ENCODE results near the gene CCDC28A.

CCDC28A gene

GRCh38 chr6:138757136-138757535 lies 16.4 kb upstream of the CCDC28A start:
- H3K9me3 ChIP-seq (ENCODE audit: control insufficient read depth, low read length), result no peaks in the 10 kb centered on the region
- no peaks in the 10 kb centered on the region for H3K27me3 ChIP-seq (ENCODE audit: control insufficient read depth, insufficient read depth, low read length, poor library complexity, severe bottlenecking)
- H3K4me3 ChIP-seq (ENCODE audit: insufficient read depth, low read depth, low read length), result no peak overlapping the region
- no peaks in the 10 kb centered on the region for H3K4me1 ChIP-seq (ENCODE audit: control insufficient read depth, insufficient read depth, low read length)
- 87 to 93% methylated on average over 2 to 4 of the region's 4 CpGs for WGBS, 2 experiments
- no peak overlapping the region for H3K27ac ChIP-seq (ENCODE audit: insufficient read depth, low read depth, low read length, poor library complexity, severe bottlenecking)
- H3K36me3 ChIP-seq (ENCODE audit: control insufficient read depth, insufficient read depth, low read length), result no peaks in the 10 kb centered on the region

GRCh38 chr6:138765896-138766655 lies 7.5 kb upstream of the CCDC28A start:
- Histone ChIP-seq H3K27ac (ENCODE audit: insufficient read depth, low read depth, low read length, poor library complexity, severe bottlenecking) (no peak overlapping the region), H3K4me3 (ENCODE audit: insufficient read depth, low read depth, low read length) (no peak overlapping the region), H3K36me3 (ENCODE audit: control insufficient read depth, insufficient read depth, low read length) (no peaks in the 10 kb centered on the region), H3K4me1 (ENCODE audit: control insufficient read depth, insufficient read depth, low read length) (no peaks in the 10 kb centered on the region), H3K27me3 (ENCODE audit: control insufficient read depth, insufficient read depth, low read length, poor library complexity, severe bottlenecking) (no peaks in the 10 kb centered on the region), H3K9me3 (ENCODE audit: control insufficient read depth, low read length) (no peaks in the 10 kb centered on the region)
- 91 to 95% methylated on average over 3 of the region's 3 CpGs for WGBS, 2 experiments

- Histone ChIP-seq H3K27me3 (ENCODE audit: control insufficient read depth, insufficient read depth, low read length, poor library complexity, severe bottlenecking) (no peaks in the 10 kb centered on the region), H3K9me3 (ENCODE audit: control insufficient read depth, low read length) (no peaks in the 10 kb centered on the region), H3K4me3 (ENCODE audit: insufficient read depth, low read depth, low read length) (no peak overlapping the region), H3K4me1 (ENCODE audit: control insufficient read depth, insufficient read depth, low read length) (no peaks in the 10 kb centered on the region), H3K36me3 (ENCODE audit: control insufficient read depth, insufficient read depth, low read length) (no peaks in the 10 kb centered on the region), H3K27ac (ENCODE audit: insufficient read depth, low read depth, low read length, poor library complexity, severe bottlenecking) (no peak overlapping the region)
- WGBS, 2 experiments, result 93 to 95% methylated on average over 6 of the region's 6 CpGs
Measured at GRCh38 chr6:138769102-138769676, 4.4 kb upstream of the CCDC28A start.

- no peaks in the 10 kb centered on the region for H3K9me3 ChIP-seq (ENCODE audit: control insufficient read depth, low read length)
- no peaks in the 10 kb centered on the region for H3K27me3 ChIP-seq (ENCODE audit: control insufficient read depth, insufficient read depth, low read length, poor library complexity, severe bottlenecking)
- H3K4me3 ChIP-seq (ENCODE audit: insufficient read depth, low read depth, low read length), result peak overlapping the region; percentile 73
- H3K4me1 ChIP-seq (ENCODE audit: control insufficient read depth, insufficient read depth, low read length), result no peaks in the 10 kb centered on the region
- H3K36me3 ChIP-seq (ENCODE audit: control insufficient read depth, insufficient read depth, low read length), result no peaks in the 10 kb centered on the region
- no peak overlapping the region for H3K27ac ChIP-seq (ENCODE audit: insufficient read depth, low read depth, low read length, poor library complexity, severe bottlenecking)
- WGBS, 2 experiments, result 32 to 39% methylated on average over 5 to 7 of the region's 8 CpGs
Measured at GRCh38 chr6:138772596-138773176, 883 bp upstream of the CCDC28A start.

GRCh38 chr6:138774370-138774769 lies 801 bp downstream of the CCDC28A start:
- no peak overlapping the region for H3K27ac ChIP-seq (ENCODE audit: insufficient read depth, low read depth, low read length, poor library complexity, severe bottlenecking)

GRCh38 chr6:138776659-138777058 lies 3.1 kb downstream of the CCDC28A start:
- no peak overlapping the region for H3K27ac ChIP-seq (ENCODE audit: insufficient read depth, low read depth, low read length, poor library complexity, severe bottlenecking)
- no peaks in the 10 kb centered on the region for H3K4me1 ChIP-seq (ENCODE audit: control insufficient read depth, insufficient read depth, low read length)
- no peaks in the 10 kb centered on the region for H3K27me3 ChIP-seq (ENCODE audit: control insufficient read depth, insufficient read depth, low read length, poor library complexity, severe bottlenecking)
- H3K9me3 ChIP-seq (ENCODE audit: control insufficient read depth, low read length), result no peaks in the 10 kb centered on the region
- no peaks in the 10 kb centered on the region for H3K36me3 ChIP-seq (ENCODE audit: control insufficient read depth, insufficient read depth, low read length)
- no peak overlapping the region for H3K4me3 ChIP-seq (ENCODE audit: insufficient read depth, low read depth, low read length)
- 100% methylated on average over 1 of the region's 1 CpG; no CpG with 5 or more reads in 1 of the 2 experiments for WGBS, 2 experiments

More at GRCh38 chr6:138774370-138774769, 801 bp downstream of the CCDC28A start:
- Histone ChIP-seq H3K27me3 (ENCODE audit: control insufficient read depth, insufficient read depth, low read length, poor library complexity, severe bottlenecking) (no peaks in the 10 kb centered on the region), H3K4me3 (ENCODE audit: insufficient read depth, low read depth, low read length) (peak overlapping the region; percentile 73), H3K9me3 (ENCODE audit: control insufficient read depth, low read length) (no peaks in the 10 kb centered on the region), H3K4me1 (ENCODE audit: control insufficient read depth, insufficient read depth, low read length) (no peaks in the 10 kb centered on the region), H3K36me3 (ENCODE audit: control insufficient read depth, insufficient read depth, low read length) (no peaks in the 10 kb centered on the region)
- WGBS, 2 experiments, result 55 to 73% methylated on average over 3 of the region's 3 CpGs

- no peaks in the 10 kb centered on the region for H3K36me3 ChIP-seq (ENCODE audit: control insufficient read depth, insufficient read depth, low read length)
- H3K9me3 ChIP-seq (ENCODE audit: control insufficient read depth, low read length), result no peaks in the 10 kb centered on the region
- no peak overlapping the region for H3K27ac ChIP-seq (ENCODE audit: insufficient read depth, low read depth, low read length, poor library complexity, severe bottlenecking)
- H3K27me3 ChIP-seq (ENCODE audit: control insufficient read depth, insufficient read depth, low read length, poor library complexity, severe bottlenecking), result no peaks in the 10 kb centered on the region
- WGBS, 2 experiments, result 89 to 91% methylated on average over 6 of the region's 6 CpGs
- no peaks in the 10 kb centered on the region for H3K4me1 ChIP-seq (ENCODE audit: control insufficient read depth, insufficient read depth, low read length)
- no peak overlapping the region for H3K4me3 ChIP-seq (ENCODE audit: insufficient read depth, low read depth, low read length)
Measured at GRCh38 chr6:138778331-138778730, 4.8 kb downstream of the CCDC28A start.

- Histone ChIP-seq H3K4me1 (ENCODE audit: control insufficient read depth, insufficient read depth, low read length) (no peaks in the 10 kb centered on the region), H3K27ac (ENCODE audit: insufficient read depth, low read depth, low read length, poor library complexity, severe bottlenecking) (no peak overlapping the region), H3K4me3 (ENCODE audit: insufficient read depth, low read depth, low read length) (no peak overlapping the region), H3K27me3 (ENCODE audit: control insufficient read depth, insufficient read depth, low read length, poor library complexity, severe bottlenecking) (no peaks in the 10 kb centered on the region), H3K36me3 (ENCODE audit: control insufficient read depth, insufficient read depth, low read length) (no peaks in the 10 kb centered on the region), H3K9me3 (ENCODE audit: control insufficient read depth, low read length) (no peaks in the 10 kb centered on the region)
- 88 to 93% methylated on average over 4 of the region's 4 CpGs for WGBS, 2 experiments
Measured at GRCh38 chr6:138782243-138782642, 8.7 kb downstream of the CCDC28A start.

- no peaks in the 10 kb centered on the region for H3K27me3 ChIP-seq (ENCODE audit: control insufficient read depth, insufficient read depth, low read length, poor library complexity, severe bottlenecking)
- no peaks in the 10 kb centered on the region for H3K4me1 ChIP-seq (ENCODE audit: control insufficient read depth, insufficient read depth, low read length)
- no peaks in the 10 kb centered on the region for H3K36me3 ChIP-seq (ENCODE audit: control insufficient read depth, insufficient read depth, low read length)
- H3K9me3 ChIP-seq (ENCODE audit: control insufficient read depth, low read length), result no peaks in the 10 kb centered on the region
- WGBS, 2 experiments, result 93 to 95% methylated on average over 4 of the region's 4 CpGs
- H3K4me3 ChIP-seq (ENCODE audit: insufficient read depth, low read depth, low read length), result no peak overlapping the region
- H3K27ac ChIP-seq (ENCODE audit: insufficient read depth, low read depth, low read length, poor library complexity, severe bottlenecking), result no peak overlapping the region
Measured at GRCh38 chr6:138785079-138785478, 11.5 kb downstream of the CCDC28A start.

GRCh38 chr6:138785980-138786379 lies 12.4 kb downstream of the CCDC28A start:
- H3K27me3 ChIP-seq (ENCODE audit: control insufficient read depth, insufficient read depth, low read length, poor library complexity, severe bottlenecking), result no peaks in the 10 kb centered on the region
- H3K4me3 ChIP-seq (ENCODE audit: insufficient read depth, low read depth, low read length), result no peak overlapping the region
- no peaks in the 10 kb centered on the region for H3K9me3 ChIP-seq (ENCODE audit: control insufficient read depth, low read length)
- H3K4me1 ChIP-seq (ENCODE audit: control insufficient read depth, insufficient read depth, low read length), result no peaks in the 10 kb centered on the region
- no peak overlapping the region for H3K27ac ChIP-seq (ENCODE audit: insufficient read depth, low read depth, low read length, poor library complexity, severe bottlenecking)
- WGBS, 2 experiments, result 90 to 93% methylated on average over 3 of the region's 3 CpGs
- no peaks in the 10 kb centered on the region for H3K36me3 ChIP-seq (ENCODE audit: control insufficient read depth, insufficient read depth, low read length)

Data from ectodermal cell (in vitro differentiated cells).